Stimulated activated CD8-positive, alpha-beta memory T cell treated with anti-CD3 and anti-CD28 coated beads, Interleukin-7, amount 100 ng/mL, for 48 hours (primary cell): ENCODE data around the gene GID4.
"Not testable (repeated sequence)": the region's sequence is repeated elsewhere in the genome, so short reads cannot be mapped to it uniquely, and the experiment has no call there.

Source experiments
- DNase-seq, 2 donors: peaks; one replicate each; pipeline ENCODE4 v3.0.0-alpha.2; 2020; ENCODE audit warnings: low read depth in 1 of 2; ENCODE audit errors: extremely low read depth in 1 of 2

GID4 gene

DNA sequence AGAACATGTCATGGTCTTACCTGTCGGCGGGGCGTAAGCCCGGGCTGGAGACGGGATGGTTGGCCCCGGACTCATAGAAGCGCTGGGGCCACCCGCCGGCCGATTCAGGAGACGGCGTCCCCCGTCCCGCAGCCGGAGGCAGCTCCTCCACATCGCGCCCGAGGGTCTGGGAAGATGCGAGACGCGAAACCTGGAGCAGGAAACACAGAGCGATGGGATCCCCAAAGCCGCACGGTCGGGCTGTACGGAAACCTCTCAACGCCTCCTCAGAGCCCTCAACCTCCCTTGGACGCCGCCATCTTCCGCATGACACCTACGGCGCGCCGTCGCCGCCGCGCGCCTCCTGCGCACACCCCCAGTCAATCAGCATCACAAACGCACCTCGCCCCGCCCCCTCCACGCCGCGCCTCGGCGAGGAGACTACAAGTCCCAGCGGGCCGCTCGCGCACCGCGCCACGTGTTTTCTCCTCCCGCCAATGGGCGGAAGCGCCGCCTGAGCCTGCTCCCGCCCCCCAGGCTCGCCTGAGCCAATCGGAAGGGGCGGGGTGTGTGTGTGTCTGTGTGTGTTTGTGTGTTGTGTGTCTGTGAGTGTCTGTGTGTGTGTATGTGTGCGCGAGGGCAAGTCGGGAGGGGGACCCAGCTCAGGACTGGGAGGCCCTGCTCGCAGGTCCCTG is at the start of gene GID4, which contains the start of gene ATPAF2:
TSS of gene GID4 (plus strand) at position 548 of the 674 bp plus-strand sequence. CDS start at position 605, 57 bp downstream.
TSS of gene ATPAF2 (minus strand) at position 308 of the 674 bp plus-strand sequence. CDS start at position 153, 155 bp downstream.
- DNase-seq, result peak; percentile 99 to 100

GRCh38 chr17:17989618-17990017 is 49.6 kb upstream of the GID4 start:
- DNase-seq, result no peak

- no peak for DNase-seq
Measured at GRCh38 chr17:17990282-17990681, 48.9 kb upstream of the GID4 start.

DNA sequence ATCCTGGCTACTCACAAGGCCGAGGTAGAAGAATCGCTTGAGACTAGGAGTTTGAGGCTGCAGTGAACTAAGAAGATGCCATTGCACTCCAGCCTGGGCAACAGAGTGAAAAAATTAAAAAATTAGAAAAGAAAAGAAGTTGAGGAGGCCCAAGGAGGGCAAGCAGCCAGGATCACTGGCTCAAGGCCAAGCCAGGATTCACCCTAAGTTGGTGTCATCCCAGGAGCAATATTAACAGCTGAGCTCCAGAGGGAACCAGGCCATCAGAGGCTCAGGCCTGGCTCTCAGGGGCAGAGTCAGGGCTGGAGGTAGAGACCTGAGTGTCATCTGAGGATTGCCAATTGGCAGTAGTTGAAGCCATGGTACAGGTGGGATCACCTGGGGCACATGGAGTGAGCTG is 45.8 kb upstream of the GID4 start:
- DNase-seq, result no peak

DNA sequence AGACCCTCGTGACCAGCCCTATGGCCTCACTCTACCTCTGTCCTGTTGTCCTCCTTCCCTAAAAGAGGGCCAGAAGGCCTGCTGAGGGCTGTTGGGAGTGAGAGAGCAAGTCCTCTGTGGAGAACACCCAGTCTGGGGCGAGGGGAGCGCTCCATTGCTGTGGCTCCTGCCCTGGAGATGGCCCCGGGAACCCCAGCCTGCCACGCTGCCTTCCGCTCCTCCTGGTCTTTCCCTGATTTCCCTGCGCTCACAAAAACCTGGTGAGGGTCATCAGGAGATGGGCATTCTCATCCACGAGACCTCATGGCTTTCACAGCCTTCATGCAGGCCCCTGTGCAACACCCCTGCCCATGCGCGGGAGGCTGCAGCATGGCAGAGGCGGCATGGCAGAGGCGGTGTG is 45.4 kb upstream of the GID4 start:
- DNase-seq, result no peak

GRCh38 chr17:17994271-17995069 is 44.7 kb upstream of the GID4 start:
- no peak for DNase-seq

DNA sequence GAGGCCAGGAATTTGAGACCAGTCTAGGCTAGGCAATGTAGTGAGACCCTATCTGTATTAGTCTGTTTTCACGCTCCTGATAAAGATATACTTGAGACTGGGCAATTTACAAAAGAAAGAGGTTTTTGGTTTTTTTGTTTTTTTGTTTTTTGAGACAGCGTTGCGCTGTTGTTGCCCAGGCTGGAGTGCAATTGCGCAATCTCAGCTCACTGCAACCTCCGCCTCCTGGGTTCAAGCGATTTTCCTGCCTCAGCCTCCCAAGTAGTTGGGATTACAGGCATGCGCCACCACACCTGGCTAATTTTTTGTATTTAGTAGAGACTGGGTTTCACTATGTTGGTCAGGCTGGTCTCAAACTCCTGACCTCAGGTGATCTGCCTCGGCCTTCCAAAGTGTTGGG is 43.3 kb upstream of the GID4 start:
- DNase-seq, result not testable (repeated sequence)

DNA sequence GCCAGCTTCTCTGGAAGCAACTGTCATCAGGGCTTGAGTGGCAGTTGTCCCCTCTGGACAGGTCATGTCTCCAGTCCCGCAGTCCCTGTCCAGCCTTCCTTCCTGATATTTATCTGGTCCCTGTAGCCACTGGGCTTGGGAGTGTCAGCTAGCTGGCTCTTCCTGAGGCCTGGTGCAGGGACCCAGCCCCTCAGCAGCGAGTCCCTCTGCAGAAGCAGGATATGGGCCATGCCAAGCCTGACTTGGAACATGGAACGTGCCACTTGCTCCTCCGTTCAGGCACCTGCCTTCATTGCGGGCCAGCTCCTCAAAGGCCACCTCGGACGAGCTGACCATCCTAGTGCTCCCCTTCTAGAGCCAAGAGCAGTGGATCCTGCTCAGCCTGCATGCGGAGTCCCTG is 40.3 kb upstream of the GID4 start:
- DNase-seq, result no peak

- no peak for DNase-seq
Measured at GRCh38 chr17:17999364-18000029, 39.7 kb upstream of the GID4 start.

GRCh38 chr17:18000030-18000408 is 39.2 kb upstream of the GID4 start:
- no peak for DNase-seq

GRCh38 chr17:18002171-18002570 is 37.0 kb upstream of the GID4 start:
- DNase-seq, result no peak

DNA sequence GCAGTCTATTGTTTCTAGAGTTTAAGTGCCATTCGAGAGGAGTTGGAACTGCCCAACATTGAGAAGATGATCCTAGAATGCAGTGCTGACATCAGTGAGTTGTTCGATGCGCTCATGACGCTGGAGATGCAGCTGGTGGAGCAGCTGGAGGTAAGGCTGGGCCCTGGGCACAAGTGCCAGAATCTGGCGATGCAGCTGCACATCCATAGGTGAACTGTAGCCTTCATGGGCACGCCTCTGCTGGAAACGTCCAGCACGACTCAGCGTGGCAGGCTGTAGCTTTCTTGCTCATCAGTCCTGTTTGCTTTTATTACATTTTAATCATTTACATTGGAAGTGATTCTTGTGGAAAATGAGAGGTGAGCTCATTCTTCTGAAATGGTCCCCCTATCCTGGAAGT is 34.9 kb upstream of the GID4 start:
- no peak for DNase-seq

GRCh38 chr17:18004884-18005305 is 34.3 kb upstream of the GID4 start:
- DNase-seq, result no peak

DNA sequence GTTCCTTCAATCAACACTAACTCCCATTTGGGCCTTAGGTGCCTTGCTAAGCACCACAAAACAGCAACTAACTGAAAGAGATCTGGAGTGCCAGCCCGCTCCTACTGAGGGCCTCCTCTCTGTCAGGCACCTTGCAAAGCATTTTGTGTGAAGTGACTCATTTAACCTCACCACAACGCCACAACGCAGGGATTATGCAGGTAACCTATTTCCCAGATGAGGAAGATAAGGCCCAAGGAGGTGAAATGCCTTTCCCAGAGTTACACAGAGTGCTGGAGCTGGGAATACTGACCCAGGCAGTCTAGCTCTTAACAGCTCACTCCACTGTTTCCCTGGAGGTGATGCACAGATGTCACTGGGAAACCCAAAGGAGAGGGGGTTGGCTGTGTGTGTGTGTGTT is 33.7 kb upstream of the GID4 start:
- no peak for DNase-seq

GRCh38 chr17:18006495-18007239 is 32.5 kb upstream of the GID4 start:
- DNase-seq, result no peak

GRCh38 chr17:18008496-18009268 is 30.5 kb upstream of the GID4 start:
- no peak for DNase-seq

- DNase-seq, result no peak
Measured at GRCh38 chr17:18009609-18010420, 29.4 kb upstream of the GID4 start.

GRCh38 chr17:18011286-18011685 is 27.9 kb upstream of the GID4 start:
- no peak for DNase-seq

GRCh38 chr17:18014006-18014405 is 25.2 kb upstream of the GID4 start:
- no peak for DNase-seq
